T-cell (primary cell): ENCODE results near the gene TMEM14B. TPM values are rescaled to one million over a fixed set of nuclear protein-coding genes. Genes with fewer than 3 reads are reported as not detected.
A peak's percentile ranks its signal among the peaks of the same experiment; 100 is the strongest.

Experiments used
- ATAC-seq, 4 experiments: fragments of 200-7000 bp in 3 of 4; fragments of 150-1000 bp in 1 of 4; cut with Tn5 transposase; replicated peaks in 1 of 4; 1 replicate in 3 of 4; 2 replicates in 1 of 4; pipeline ENCODE4 v1.10.0; 2021; ENCODE audit warnings: moderate library complexity in 3 of 4, mild to moderate bottlenecking in 2 of 4, moderate number of reproducible peaks in 1 of 4
- CTCF ChIA-PET, 2 donors: fragments of 300-600 bp; sonication (Branson Sonifier 250); formaldehyde crosslinking; loops; one replicate each; lab custom pipeline; 2022; ENCODE audit warnings: antibody characterized with exemption in 2 of 2; lab: Charles Lee
- POLR2A ChIA-PET, 2 donors: fragments of 300-600 bp; sonication (Branson Sonifier 250); formaldehyde crosslinking; loops; one replicate each; lab custom pipeline; 2022; ENCODE audit warnings: antibody characterized with exemption in 2 of 2; lab: Charles Lee
- DNase-seq, 35 experiments: peaks; one replicate each; pipeline versions ENCODE4 v3.0.0 to v3.0.0-alpha.2; 2013 to 2023
- H3K27ac ChIP-seq: one replicate; pipeline ENCODE4 v1.5.1; 2013; ENCODE audit warnings: low read length
- H3K27me3 ChIP-seq, 2 experiments: replicated peaks in 1 of 2; 1 replicate in 1 of 2; 2 replicates in 1 of 2; pipeline versions ENCODE4 v1.6.1 to v1.7.0; 2013; ENCODE audit warnings: low read length in 1 of 2, mixed read lengths in 1 of 2; ENCODE audit not compliant: control insufficient read depth in 2 of 2, insufficient read depth in 2 of 2; ENCODE audit errors: extremely low read depth in 1 of 2
- H3K36me3 ChIP-seq, 2 donors: 1 replicate in 1 of 2; 2 replicates in 1 of 2; pipeline versions ENCODE4 v1.6.1 to v1.7.0; 2013; ENCODE audit warnings: low read length in 1 of 2; ENCODE audit not compliant: control insufficient read depth in 2 of 2, insufficient read depth in 1 of 2; ENCODE audit errors: extremely low read depth in 1 of 2
- H3K4me1 ChIP-seq, 2 experiments: 1 replicate in 1 of 2; 2 replicates in 1 of 2; pipeline versions ENCODE4 v1.6.1 to v1.7.0; 2013; ENCODE audit warnings: low read length in 2 of 2, mixed read lengths in 1 of 2; ENCODE audit not compliant: insufficient read depth in 2 of 2, control insufficient read depth in 1 of 2; ENCODE audit errors: extremely low read depth in 1 of 2
- H3K4me3 ChIP-seq, 2 donors: 1 replicate in 1 of 2; 2 replicates in 1 of 2; pipeline versions ENCODE4 v1.5.1 to v1.7.0; 2013; ENCODE audit warnings: mild to moderate bottlenecking in 2 of 2, low read length in 1 of 2, moderate library complexity in 1 of 2; ENCODE audit not compliant: control insufficient read depth in 1 of 2; ENCODE audit errors: extremely low read depth in 1 of 2
- H3K9me3 ChIP-seq: 2 replicates; pipeline ENCODE4 v1.7.0; 2013
- H3K27ac Mint-ChIP-seq, 2 donors: one replicate each; pipeline ENCODE4 v1.8.0; 2020 to 2021; ENCODE audit warnings: mild to moderate bottlenecking in 2 of 2, mixed read lengths in 2 of 2
- H3K27me3 Mint-ChIP-seq, 2 donors: one replicate each; pipeline ENCODE4 v1.8.0; 2021 to 2022; ENCODE audit warnings: mixed read lengths in 2 of 2
- H3K36me3 Mint-ChIP-seq: one replicate; pipeline ENCODE4 v1.8.0; 2021; ENCODE audit warnings: mixed read lengths
- H3K4me1 Mint-ChIP-seq, 3 donors: one replicate each; pipeline ENCODE4 v1.8.0; 2020 to 2022; ENCODE audit warnings: mixed read lengths in 3 of 3, mild to moderate bottlenecking in 1 of 3
- H3K4me3 Mint-ChIP-seq, 3 donors: one replicate each; pipeline ENCODE4 v1.8.0; 2020 to 2022; ENCODE audit warnings: mild to moderate bottlenecking in 3 of 3, mixed read lengths in 3 of 3, moderate library complexity in 3 of 3
- H3K9me3 Mint-ChIP-seq, 3 donors: one replicate each; pipeline ENCODE4 v1.8.0; 2020 to 2022; ENCODE audit warnings: mixed read lengths in 3 of 3
- WGBS: methylation state at CpG from one replicate; pipeline ENCODE4 v1.1.5; 2013; ENCODE audit warnings: missing lambda C conversion rate; ENCODE audit not compliant: insufficient coverage; 5-methylcytosine and 5-hydroxymethylcytosine counted together
- total RNA-seq, 35 experiments: library from RNA in 6 of 35; stranded (reverse) in 6 of 35; fragments of 120-200 nt in 1 of 35; gene quantifications; one replicate each; pipeline versions ENCODE4 v1.2.1 to v1.2.4 and lab custom pipeline; 2013 to 2026

The TMEM14B gene
- total RNA-seq, 5 donors from 2014 or later (not counting 1 experiment from before 2014, with no cell fraction given) = 45.4 to 74.2 (median 68.0) TPM

DNA sequence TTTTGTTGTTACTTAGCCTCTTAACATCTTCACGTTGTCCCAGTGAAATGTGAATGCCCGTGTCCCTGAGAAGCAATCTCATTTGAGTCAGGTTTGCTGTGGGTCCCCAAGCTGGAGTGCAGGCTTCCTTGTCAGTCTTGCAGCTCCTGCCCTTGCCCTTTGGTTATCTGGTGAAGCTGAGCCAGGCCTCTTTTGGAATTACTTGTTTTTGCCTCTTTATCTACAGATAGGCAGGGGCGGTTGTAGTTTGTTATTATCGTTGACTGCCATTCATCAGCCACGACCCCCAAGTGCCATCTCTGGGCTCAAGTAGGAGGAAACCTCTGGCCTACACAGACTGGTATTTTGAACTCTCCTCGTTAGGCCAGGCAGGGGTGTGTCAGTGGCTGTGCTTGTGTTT, 22.6 kb upstream of the TMEM14B start:
- Histone ChIP-seq H3K9me3 (no peaks in the 10 kb centered on the region), H3K4me3 (no peak overlapping the region), H3K27ac (no peak overlapping the region), H3K27me3 (no peaks in the 10 kb centered on the region), H3K4me1 (peaks cover 2 to 42% of the 10 kb centered on the region in 2 experiments), H3K36me3 (no peaks in the 10 kb centered on the region)
- Mint-ChIP-seq H3K4me1 (peaks cover 46 to 59% (median 50%) of the 10 kb centered on the region in 3 donors), H3K9me3 (no peaks in the 10 kb centered on the region), H3K4me3 (no peak overlapping the region), H3K36me3 (peaks cover 26% of the 10 kb centered on the region), H3K27ac (peak overlapping the region in 1 of 2 donors; percentile 66), H3K27me3 (no peaks in the 10 kb centered on the region)
- CTCF ChIA-PET = interaction anchor here in 1 of 2 donors (1.1 kb wide), 1 partner anchor 17 kb away, joined by 3 read pairs; no protein-coding TSS in a partner anchor
- POLR2A ChIA-PET = no interaction called here
- no peak for ATAC-seq
- no peak for DNase-seq
- WGBS = 95% methylated on average over 6 of the region's 6 CpGs

DNA sequence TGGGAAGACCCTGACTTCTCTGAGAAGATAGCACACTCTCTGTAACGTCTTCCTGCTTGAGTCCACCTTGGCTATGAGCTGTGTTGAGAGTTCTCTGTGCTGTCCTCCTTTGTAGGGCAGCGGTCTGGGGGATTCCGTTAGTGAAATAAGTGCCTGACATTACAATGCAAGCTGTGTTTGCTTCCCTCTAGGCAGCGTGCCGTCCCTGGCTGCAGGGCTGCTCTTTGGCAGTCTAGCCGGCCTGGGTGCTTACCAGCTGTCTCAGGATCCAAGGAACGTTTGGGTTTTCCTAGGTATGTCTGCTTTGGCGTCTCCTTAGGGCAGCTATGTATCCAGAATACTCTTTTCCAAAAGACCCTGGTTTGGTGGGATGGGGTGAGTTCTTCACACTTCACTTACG, 21.9 kb upstream of the TMEM14B start:
- POLR2A ChIA-PET = no interaction called here

GRCh38 chr6:10730254-10730653, 17.4 kb upstream of the TMEM14B start:
- no peak overlapping the region for H3K4me3 ChIP-seq
- no peaks in the 10 kb centered on the region for H3K9me3 ChIP-seq
- H3K4me3 Mint-ChIP-seq = no peak overlapping the region
- ATAC-seq (no peak), DNase-seq (no peak)
- 67% methylated on average over 1 of the region's 3 CpGs for WGBS
- H3K27ac ChIP-seq = no peak overlapping the region
- ChIA-PET CTCF (no interaction called here), POLR2A (interaction anchor here in 1 of 2 donors (0.5 kb wide), 1 partner anchor 23 kb away, joined by 6 read pairs; no protein-coding TSS in a partner anchor)
- peaks cover 0 to 6% of the 10 kb centered on the region in 2 donors for H3K36me3 ChIP-seq
- no peaks in the 10 kb centered on the region for H3K27me3 Mint-ChIP-seq
- no peak overlapping the region for H3K27ac Mint-ChIP-seq
- H3K4me1 ChIP-seq = peaks cover 0 to 27% of the 10 kb centered on the region in 2 experiments
- peaks cover 51% of the 10 kb centered on the region for H3K36me3 Mint-ChIP-seq
- H3K9me3 Mint-ChIP-seq = no peaks in the 10 kb centered on the region
- no peaks in the 10 kb centered on the region for H3K27me3 ChIP-seq
- H3K4me1 Mint-ChIP-seq = peaks cover 10 to 21% (median 12%) of the 10 kb centered on the region in 3 donors

More for the DNA sequence above, 21.9 kb upstream of the TMEM14B start:
- H3K4me1 Mint-ChIP-seq = peaks cover 44 to 61% (median 50%) of the 10 kb centered on the region in 3 donors
- H3K4me1 ChIP-seq = peaks cover 2 to 38% of the 10 kb centered on the region in 2 experiments
- H3K9me3 Mint-ChIP-seq = no peaks in the 10 kb centered on the region
- H3K27ac ChIP-seq = no peak overlapping the region
- H3K36me3 ChIP-seq = no peaks in the 10 kb centered on the region
- H3K4me3 Mint-ChIP-seq = no peak overlapping the region
- H3K36me3 Mint-ChIP-seq = peaks cover 33% of the 10 kb centered on the region
- peak overlapping the region in 1 of 2 donors; percentile 66 for H3K27ac Mint-ChIP-seq
- ATAC-seq (no peak), DNase-seq (no peak)
- H3K9me3 ChIP-seq = no peaks in the 10 kb centered on the region
- H3K27me3 Mint-ChIP-seq = no peaks in the 10 kb centered on the region
- CTCF ChIA-PET = interaction anchor here in 1 of 2 donors (0.6 kb wide), 1 partner anchor 35 kb away, joined by 3 read pairs; no protein-coding TSS in a partner anchor
- no peaks in the 10 kb centered on the region for H3K27me3 ChIP-seq
- 98% methylated on average over 5 of the region's 9 CpGs for WGBS
- H3K4me3 ChIP-seq = no peak overlapping the region

GRCh38 chr6:10733151-10733715, 14.4 kb upstream of the TMEM14B start:
- peaks cover 0 to 15% of the 10 kb centered on the region in 2 experiments for H3K4me1 ChIP-seq
- peaks cover 0 to 2% (median 0%) of the 10 kb centered on the region in 3 donors for H3K4me1 Mint-ChIP-seq
- H3K4me3 ChIP-seq = no peak overlapping the region
- ChIA-PET CTCF (no interaction called here), POLR2A (interaction anchor here in 1 of 2 donors (0.6 kb wide), 1 partner anchor 38 kb away, joined by 7 read pairs; the partner anchor contains the start of gene PAK1IP1)
- ATAC-seq (peak in 2 of 4 experiments; percentile 55 to 59), DNase-seq (peak in 9 of 35 experiments; percentile 18 to 72 (median 30))
- peaks cover 0 to 2% of the 10 kb centered on the region in 2 experiments for H3K27me3 ChIP-seq
- H3K9me3 ChIP-seq = no peaks in the 10 kb centered on the region
- no peaks in the 10 kb centered on the region for H3K9me3 Mint-ChIP-seq
- peaks cover 0 to 6% of the 10 kb centered on the region in 2 donors for H3K36me3 ChIP-seq
- peaks cover 35% of the 10 kb centered on the region for H3K36me3 Mint-ChIP-seq
- no peak overlapping the region for H3K27ac ChIP-seq
- 76% methylated on average over 13 of the region's 17 CpGs for WGBS
- no peak overlapping the region for H3K27ac Mint-ChIP-seq
- no peak overlapping the region for H3K4me3 Mint-ChIP-seq
- H3K27me3 Mint-ChIP-seq = no peaks in the 10 kb centered on the region

GRCh38 chr6:10733863-10734262, 13.7 kb upstream of the TMEM14B start:
- Mint-ChIP-seq H3K27ac (no peak overlapping the region), H3K9me3 (no peaks in the 10 kb centered on the region), H3K4me1 (peaks cover 0 to 2% (median 0%) of the 10 kb centered on the region in 3 donors), H3K27me3 (no peaks in the 10 kb centered on the region), H3K36me3 (peaks cover 31% of the 10 kb centered on the region), H3K4me3 (no peak overlapping the region)
- H3K4me3 ChIP-seq = no peak overlapping the region
- no peak for ATAC-seq
- POLR2A ChIA-PET = interaction anchor here in 1 of 2 donors (0.6 kb wide), 1 partner anchor 39 kb away, joined by 7 read pairs; the partner anchor contains the start of gene PAK1IP1
- CTCF ChIA-PET = no interaction called here
- H3K4me1 ChIP-seq = peaks cover 0 to 15% of the 10 kb centered on the region in 2 experiments
- peaks cover 0 to 6% of the 10 kb centered on the region in 2 donors for H3K36me3 ChIP-seq
- no peaks in the 10 kb centered on the region for H3K9me3 ChIP-seq
- peaks cover 0 to 2% of the 10 kb centered on the region in 2 experiments for H3K27me3 ChIP-seq
- 100% methylated on average over 2 of the region's 3 CpGs for WGBS
- DNase-seq = no peak
- H3K27ac ChIP-seq = no peak overlapping the region

- peaks cover 20% of the 10 kb centered on the region for H3K36me3 Mint-ChIP-seq
- H3K4me1 Mint-ChIP-seq = no peaks in the 10 kb centered on the region
- Histone ChIP-seq H3K27me3 (peaks cover 0 to 7% of the 10 kb centered on the region in 2 experiments), H3K4me3 (no peak overlapping the region), H3K4me1 (peaks cover 0 to 15% of the 10 kb centered on the region in 2 experiments), H3K36me3 (peaks cover 0 to 6% of the 10 kb centered on the region in 2 donors), H3K9me3 (no peaks in the 10 kb centered on the region), H3K27ac (no peak overlapping the region)
- DNase-seq (no peak), ATAC-seq (no peak)
- H3K27ac Mint-ChIP-seq = no peak overlapping the region
- CTCF ChIA-PET = interaction anchor here in 1 of 2 donors (1.0 kb wide), 1 partner anchor 9 kb away, joined by 3 read pairs; no protein-coding TSS in a partner anchor
- H3K4me3 Mint-ChIP-seq = no peak overlapping the region
- H3K9me3 Mint-ChIP-seq = no peaks in the 10 kb centered on the region
- H3K27me3 Mint-ChIP-seq = no peaks in the 10 kb centered on the region
- POLR2A ChIA-PET = interaction anchor here in 1 of 2 donors (0.7 kb wide), 1 partner anchor 23 kb away, joined by 4 read pairs; no protein-coding TSS in a partner anchor
- WGBS = no CpG with 5 or more reads among the region's 2 CpGs
Observed at GRCh38 chr6:10736731-10737130, 10.9 kb upstream of the TMEM14B start.
